ENCODE measurements around the gene MEIS2. TPM values are rescaled to one million over a fixed set of nuclear protein-coding genes. Genes with fewer than 3 reads are reported as not detected.

MEIS2 gene
- total and polyA plus RNA-seq, 2 of the 13 experiments (the other 11 are each of a cell fraction or from before 2014, with no cell fraction given) = 10.7 to 12.4 TPM

- H3K27ac ChIP-seq (ENCODE audit: extremely low read length, insufficient read depth, low read length) = no peak overlapping the region
- ChIA-PET CTCF (ENCODE audit: low intra/inter-chr PET ratio, low total read pairs) (interaction anchor here (1.2 to 3.6 kb wide), 2 partner anchors 251 to 254 kb away, joined by 5 to 42 read pairs; no protein-coding TSS in a partner anchor), POLR2A (no interaction called here)
- ATAC-seq (peak; percentile 77), DNase-seq (ENCODE audit: low spot score) (no peak), FAIRE-seq (no peak)
- no peaks in the 10 kb centered on the region for H3K36me3 ChIP-seq (replicated peaks in 1 of 2; ENCODE audit: control insufficient read depth in 1 of 2, insufficient read depth in 2 of 2, low read length in 2 of 2)
- H4K20me1 ChIP-seq (ENCODE audit: insufficient read depth, low read length) = no peaks in the 10 kb centered on the region
- TF ChIP-seq ZHX1 (CRISPR knock-in tag; IDR thresholded peaks at IDR 0.05; ENCODE audit: low read depth) (no peak), YEATS2 (CRISPR knock-in tag; IDR thresholded peaks at IDR 0.05; ENCODE audit: borderline replicate concordance) (no peak), ZSCAN12 (CRISPR knock-in tag; IDR thresholded peaks at IDR 0.05) (no peak), BCLAF1 (IDR thresholded peaks at IDR 0.05) (no peak), SNAPC5 (CRISPR knock-in tag; IDR thresholded peaks at IDR 0.05; ENCODE audit: borderline replicate concordance) (no peak), ZNF569 (CRISPR knock-in tag; IDR thresholded peaks at IDR 0.05; ENCODE audit: borderline replicate concordance) (no peak), DZIP1 (CRISPR knock-in tag; IDR thresholded peaks at IDR 0.05) (no peak), REL (CRISPR knock-in tag; conservative IDR thresholded peaks at IDR 0.05) (no peak), NCOR1 (IDR thresholded peaks at IDR 0.05; ENCODE audit: borderline replicate concordance, low read length) (no peak)
- BruUV-seq (replicated peaks) = no TSS peak
- H2AFZ ChIP-seq (ENCODE audit: low read length) = no peak overlapping the region
- H3K4me3 ChIP-seq (replicated peaks in 1 of 3; ENCODE audit: insufficient read depth in 1 of 3, low read depth in 2 of 3, low read length in 3 of 3) = no peak overlapping the region
- H3K27me3 ChIP-seq (ENCODE audit: control insufficient read depth in 1 of 2, insufficient read depth in 2 of 2, low read length in 2 of 2) = no peaks in the 10 kb centered on the region
- H3K79me2 ChIP-seq (ENCODE audit: insufficient read depth, low read length) = no peaks in the 10 kb centered on the region
- no peaks in the 10 kb centered on the region for H3K4me1 ChIP-seq (ENCODE audit: insufficient read depth, low read length)
- in situ Hi-C loops (cut with HindIII; ENCODE audit: extremely low pct_ligation_motif_present, low pct_unique_long_range_greater_than_20kb) = no loop called here
- no peak overlapping the region for H3K4me2 ChIP-seq (ENCODE audit: low read depth, low read length)
- no peaks in the 10 kb centered on the region for H3K9me3 ChIP-seq (ENCODE audit: low read length)
- 42% methylated on average over 1 of the region's 1 CpG for WGBS (ENCODE audit: low lambda C conversion rate)
- intact Hi-C loops (cut with micrococcal nuclease; ENCODE audit: unreplicated experiment) = loop anchor here (2.0 to 10.0 kb wide), 3 partner anchors 490 to 750 kb away; no protein-coding TSS in a partner anchor
- no peak overlapping the region for H3K9ac ChIP-seq (ENCODE audit: insufficient read depth, low read depth, low read length)
Observed at GRCh38 chr15:37135225-37135624, 34.9 kb upstream of the MEIS2 start.

All from HepG2 (cell line).